GM20000 (cell line): ENCODE results near the gene ABHD16B.
"Not testable (repeated sequence)": the region's sequence is repeated elsewhere in the genome, so short reads cannot be mapped to it uniquely, and the experiment has no call there.

Experiments
- DNase-seq: peaks from one replicate; pipeline ENCODE4 v3.0.0; 2012; ENCODE audit warnings: low spot score
- TF ChIP-seq, protein P1 (sequence below): IDR thresholded peaks from 2 replicates; pipeline ENCODE4 v1.5.1; 2012; ENCODE audit warnings: mild to moderate bottlenecking, control low read depth; ENCODE audit errors: extremely low read depth, missing control alignments

Gene ABHD16B

DNA sequence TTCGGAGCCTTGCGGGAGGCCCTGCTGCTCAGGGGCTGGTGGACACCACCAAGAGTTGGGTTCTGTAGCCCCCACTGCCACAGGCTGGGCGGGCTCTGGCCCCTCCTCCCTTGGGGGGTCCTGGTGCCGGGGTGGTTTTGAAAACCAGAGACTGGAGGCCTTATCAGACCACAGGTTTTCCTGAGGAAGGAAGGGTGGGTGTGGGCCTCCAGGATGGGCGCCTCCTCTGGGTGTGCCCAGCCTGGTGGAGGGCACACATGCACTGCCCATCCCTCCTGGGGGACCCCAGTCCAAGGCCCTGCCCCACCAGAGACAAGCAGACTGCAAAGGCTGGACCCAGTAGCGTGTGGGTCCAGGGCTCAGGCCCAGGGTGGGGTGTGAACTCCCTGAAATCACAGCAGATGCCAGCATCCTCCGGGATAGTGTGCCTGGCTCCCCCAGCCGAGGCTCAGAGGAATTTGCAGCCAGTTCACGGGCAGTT lies 16.7 kb upstream of the ABHD16B start:
- DNase-seq = no peak
- TF ChIP-seq, protein P1, sequence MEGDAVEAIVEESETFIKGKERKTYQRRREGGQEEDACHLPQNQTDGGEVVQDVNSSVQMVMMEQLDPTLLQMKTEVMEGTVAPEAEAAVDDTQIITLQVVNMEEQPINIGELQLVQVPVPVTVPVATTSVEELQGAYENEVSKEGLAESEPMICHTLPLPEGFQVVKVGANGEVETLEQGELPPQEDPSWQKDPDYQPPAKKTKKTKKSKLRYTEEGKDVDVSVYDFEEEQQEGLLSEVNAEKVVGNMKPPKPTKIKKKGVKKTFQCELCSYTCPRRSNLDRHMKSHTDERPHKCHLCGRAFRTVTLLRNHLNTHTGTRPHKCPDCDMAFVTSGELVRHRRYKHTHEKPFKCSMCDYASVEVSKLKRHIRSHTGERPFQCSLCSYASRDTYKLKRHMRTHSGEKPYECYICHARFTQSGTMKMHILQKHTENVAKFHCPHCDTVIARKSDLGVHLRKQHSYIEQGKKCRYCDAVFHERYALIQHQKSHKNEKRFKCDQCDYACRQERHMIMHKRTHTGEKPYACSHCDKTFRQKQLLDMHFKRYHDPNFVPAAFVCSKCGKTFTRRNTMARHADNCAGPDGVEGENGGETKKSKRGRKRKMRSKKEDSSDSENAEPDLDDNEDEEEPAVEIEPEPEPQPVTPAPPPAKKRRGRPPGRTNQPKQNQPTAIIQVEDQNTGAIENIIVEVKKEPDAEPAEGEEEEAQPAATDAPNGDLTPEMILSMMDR = no peak

DNA sequence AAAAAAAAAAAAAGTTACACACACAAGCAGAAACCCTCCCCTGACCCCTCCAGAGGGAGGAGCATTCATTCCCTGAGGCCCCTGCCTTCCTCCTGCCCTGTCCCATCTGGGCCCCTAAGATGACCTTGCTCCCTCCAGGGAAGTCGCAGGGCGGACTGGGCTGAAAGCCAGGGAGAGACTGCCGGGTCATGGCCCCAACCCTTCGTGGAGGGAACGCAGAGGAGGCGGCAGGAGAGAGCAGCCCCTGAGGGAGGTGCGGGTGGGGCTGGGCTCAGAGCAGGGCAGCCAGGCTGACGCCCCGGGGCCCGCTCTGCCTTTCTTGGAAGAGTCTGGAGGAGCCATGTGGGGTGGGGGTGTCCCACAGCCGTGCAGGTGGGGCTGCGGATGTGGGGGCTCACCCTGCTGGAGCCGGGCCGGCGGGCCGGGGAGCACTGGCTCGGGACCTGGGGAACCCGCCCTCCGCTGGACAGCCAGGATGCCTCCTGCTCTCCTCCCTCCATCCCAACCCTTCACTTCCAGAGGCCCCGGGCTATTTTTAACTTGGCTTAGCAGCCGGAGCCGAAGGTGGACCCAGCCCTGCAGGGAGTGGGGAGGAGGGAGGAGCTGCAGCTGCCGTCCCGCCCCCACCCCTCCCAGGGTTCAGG lies 15.0 kb upstream of the ABHD16B start:
- no peak for DNase-seq
- TF ChIP-seq, protein P1 = no peak

DNA sequence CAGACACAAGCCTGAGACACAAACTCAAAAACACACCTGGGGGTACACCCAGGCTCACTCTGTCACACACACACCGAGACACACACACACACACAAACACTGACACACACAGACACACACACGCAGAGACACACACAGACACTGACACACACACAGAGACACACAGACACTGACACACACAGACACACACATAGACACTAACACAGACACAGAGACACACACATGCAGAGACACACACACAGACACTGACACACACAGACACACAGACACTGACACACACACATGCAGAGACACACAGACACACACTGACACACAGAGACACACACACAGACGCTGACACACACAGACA lies 14.4 kb upstream of the ABHD16B start:
- DNase-seq = no peak
- TF ChIP-seq, protein P1 = no peak

DNA sequence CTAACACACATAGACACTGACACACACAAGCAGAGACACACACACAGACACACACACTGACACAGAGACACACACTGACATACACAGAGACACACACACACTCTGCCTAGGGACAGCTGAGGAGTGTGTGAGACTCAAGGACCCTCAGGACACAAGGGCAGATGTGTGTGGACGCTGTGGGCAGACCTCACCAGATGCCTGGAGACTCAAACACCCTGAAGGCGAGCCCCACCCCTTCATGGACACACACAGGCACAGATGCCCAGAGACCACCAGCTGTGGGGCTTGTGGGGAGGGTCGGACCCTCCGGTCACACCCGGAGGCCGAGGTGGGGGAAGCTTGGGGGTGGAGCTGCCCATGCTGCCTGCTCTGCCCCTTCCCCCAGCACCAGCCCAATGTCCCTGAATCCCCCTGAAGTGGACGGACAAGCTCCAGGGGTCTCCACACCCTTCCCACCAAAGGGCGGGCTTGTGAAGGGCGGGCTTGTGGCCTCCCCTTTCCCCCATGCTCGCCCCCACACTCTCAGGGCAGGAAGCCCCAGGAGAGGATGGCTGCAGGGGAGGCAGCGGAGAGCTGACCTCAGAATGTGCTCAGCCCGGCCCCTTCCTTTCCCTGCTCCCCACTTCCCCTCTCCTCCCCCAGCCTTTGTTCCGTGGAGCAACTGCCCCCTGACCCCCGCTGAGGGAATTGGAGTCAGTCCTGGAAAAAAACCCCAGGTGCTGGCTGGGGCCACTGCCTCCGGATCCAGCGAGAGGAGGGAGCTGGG lies 13.9 kb upstream of the ABHD16B start:
- TF ChIP-seq, protein P1 = no peak
- no peak for DNase-seq

DNA sequence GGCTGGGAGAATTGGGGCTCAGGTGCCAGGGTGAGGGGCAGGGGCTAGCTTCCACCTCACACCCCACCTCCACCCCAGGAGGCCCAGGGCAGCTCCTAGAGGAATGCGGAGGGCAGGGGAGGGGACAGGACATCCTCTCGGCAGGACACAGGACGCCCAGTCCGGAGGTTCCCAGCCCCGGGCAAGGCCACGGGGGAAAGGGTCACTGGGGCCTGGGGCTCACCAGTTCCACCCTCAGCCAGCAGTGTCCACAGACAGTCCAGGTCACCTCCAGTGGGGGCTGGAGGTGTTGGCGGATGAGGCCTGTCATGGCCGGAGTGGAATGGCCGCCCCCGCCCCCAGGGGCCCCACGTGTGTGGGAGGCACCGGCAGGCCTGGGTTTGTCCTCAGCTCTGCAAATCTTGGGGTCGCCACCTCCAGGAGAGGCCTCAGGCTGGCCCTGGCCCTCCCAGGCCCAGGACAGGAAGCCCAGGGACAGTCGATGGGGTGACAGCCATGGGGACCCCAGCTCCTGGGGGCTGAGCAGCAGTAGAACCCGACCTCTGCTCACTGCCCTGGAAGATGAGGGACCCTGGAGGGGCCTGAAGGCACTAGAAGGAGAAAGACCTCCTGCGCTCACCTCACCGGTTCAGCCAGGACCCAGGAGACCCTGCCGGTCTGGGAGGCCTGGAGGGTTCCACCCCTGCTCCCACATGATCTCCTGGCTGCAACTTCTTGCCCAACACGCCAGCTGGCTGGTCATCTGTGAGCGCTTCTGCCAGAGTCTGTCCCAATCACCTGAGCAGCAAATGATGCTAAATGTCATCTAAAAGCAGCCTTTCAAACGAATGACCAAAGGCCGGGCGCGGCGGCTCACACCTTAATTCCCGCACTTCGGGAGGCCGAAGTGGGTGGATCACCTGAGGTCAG lies 13.0 kb upstream of the ABHD16B start:
- TF ChIP-seq, protein P1 = no peak
- no peak for DNase-seq

DNA sequence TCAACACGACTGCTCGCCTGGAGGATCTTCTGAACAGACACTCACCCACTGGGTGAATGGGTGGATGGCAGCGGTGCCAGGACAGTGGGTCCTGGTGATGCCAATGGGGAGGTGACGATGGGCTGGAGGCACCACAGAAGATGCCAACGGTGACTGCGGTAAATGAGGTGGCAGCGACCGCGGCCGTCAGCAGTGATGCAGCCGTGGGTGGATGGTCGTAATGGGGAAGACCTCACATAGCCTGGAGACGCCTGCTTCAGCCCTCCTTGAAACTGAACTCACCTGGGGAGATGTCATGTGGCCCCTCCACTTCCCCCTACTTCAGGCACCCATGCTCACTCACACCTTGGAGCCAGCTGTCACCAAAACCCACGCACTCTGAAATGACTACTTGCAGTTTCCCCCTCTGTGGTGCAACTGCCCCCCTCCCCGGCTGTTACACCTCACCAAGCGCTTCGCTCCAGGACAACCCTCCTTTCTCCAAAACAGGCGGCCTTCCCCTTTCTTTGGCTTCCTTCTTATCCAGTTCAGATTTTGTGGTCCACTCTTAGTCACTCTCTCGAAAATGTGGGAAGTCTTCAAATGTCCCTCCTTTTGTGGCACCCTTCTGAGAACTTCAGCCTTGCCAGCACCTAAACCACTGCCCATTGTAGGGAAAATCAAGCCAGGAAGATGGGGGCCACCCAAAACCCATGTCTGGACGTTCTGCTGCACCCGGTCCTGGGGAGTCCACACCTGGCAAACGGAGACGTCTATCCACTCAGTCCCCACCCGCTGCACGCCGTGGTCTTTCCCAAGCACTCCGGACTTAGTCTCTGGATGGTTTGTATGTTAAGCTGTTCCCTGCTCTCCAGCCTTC lies 10.4 kb upstream of the ABHD16B start:
- peak; percentile 96 for DNase-seq

DNA sequence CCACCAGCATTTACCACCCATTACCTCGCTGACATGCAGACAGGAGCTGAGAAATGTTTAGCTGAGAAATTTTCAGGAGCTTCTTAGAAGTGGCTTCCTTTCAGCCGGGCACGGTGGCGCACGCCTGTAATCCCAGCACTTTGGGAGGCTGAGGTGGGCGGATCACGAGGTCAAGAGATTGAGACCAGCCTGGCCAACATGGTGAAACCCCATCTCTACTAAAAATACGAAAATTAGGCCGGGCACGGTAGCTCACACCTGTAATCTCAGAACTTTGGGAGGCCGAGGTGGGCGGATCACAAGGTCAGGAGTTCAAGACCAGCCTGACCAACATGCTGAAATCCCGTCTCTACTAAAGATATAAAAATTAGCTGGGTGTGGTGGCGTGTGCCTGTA lies 9.8 kb upstream of the ABHD16B start:
- not testable (repeated sequence) for DNase-seq

More for the DNA sequence above, 10.4 kb upstream of the ABHD16B start:
- TF ChIP-seq, protein P1 = no peak

DNA sequence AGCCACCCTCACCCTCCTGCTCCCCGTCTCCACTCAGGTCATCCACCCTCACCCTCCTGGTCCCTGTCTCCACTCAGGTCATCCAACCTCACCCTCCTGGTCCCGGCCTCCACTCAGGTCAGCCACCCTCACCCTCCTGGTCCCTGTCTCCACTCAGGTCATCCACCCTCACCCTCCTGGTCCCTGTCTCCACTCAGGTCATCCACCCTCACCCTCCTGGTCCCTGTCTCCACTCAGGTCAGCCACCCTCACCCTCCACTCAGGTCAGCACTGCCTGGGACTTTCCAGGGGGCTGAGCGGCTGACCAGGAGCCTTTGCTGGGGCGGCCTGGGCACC lies 7.6 kb upstream of the ABHD16B start:
- DNase-seq = not testable (repeated sequence)
